ENCODE measurements around the gene KIF3A.

KIF3A gene

DNA sequence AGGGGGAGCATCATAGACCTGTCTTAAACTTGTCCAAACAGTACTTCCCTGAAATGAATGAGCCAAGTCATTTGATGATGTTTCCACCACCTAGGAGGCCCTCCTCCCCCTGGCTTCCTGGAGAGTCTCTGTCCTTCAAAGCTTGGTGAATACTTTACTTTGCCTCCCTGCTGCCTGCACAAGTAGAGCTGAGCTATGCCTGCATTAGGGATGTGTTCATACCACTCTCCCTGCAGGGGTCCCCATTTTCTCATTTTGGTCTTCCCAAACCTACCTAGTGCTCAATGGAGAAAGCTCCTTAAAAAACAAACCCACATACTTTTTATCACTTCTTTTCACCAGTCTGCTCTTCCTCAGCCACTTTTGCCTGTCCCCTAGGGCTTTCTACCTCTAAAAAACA lies 17.6 kb upstream of the KIF3A start:
- H3K4me3 ChIP-seq (replicated peaks; ENCODE audit: low read depth, low read length): no peak overlapping the region
- TF ChIP-seq, protein P1, sequence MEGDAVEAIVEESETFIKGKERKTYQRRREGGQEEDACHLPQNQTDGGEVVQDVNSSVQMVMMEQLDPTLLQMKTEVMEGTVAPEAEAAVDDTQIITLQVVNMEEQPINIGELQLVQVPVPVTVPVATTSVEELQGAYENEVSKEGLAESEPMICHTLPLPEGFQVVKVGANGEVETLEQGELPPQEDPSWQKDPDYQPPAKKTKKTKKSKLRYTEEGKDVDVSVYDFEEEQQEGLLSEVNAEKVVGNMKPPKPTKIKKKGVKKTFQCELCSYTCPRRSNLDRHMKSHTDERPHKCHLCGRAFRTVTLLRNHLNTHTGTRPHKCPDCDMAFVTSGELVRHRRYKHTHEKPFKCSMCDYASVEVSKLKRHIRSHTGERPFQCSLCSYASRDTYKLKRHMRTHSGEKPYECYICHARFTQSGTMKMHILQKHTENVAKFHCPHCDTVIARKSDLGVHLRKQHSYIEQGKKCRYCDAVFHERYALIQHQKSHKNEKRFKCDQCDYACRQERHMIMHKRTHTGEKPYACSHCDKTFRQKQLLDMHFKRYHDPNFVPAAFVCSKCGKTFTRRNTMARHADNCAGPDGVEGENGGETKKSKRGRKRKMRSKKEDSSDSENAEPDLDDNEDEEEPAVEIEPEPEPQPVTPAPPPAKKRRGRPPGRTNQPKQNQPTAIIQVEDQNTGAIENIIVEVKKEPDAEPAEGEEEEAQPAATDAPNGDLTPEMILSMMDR (IDR thresholded peaks at IDR 0.05; ENCODE audit: low read depth, low read length, missing control alignments): peak; percentile 14
- no peak for DNase-seq (ENCODE audit: extremely low read depth, low read depth)

DNA sequence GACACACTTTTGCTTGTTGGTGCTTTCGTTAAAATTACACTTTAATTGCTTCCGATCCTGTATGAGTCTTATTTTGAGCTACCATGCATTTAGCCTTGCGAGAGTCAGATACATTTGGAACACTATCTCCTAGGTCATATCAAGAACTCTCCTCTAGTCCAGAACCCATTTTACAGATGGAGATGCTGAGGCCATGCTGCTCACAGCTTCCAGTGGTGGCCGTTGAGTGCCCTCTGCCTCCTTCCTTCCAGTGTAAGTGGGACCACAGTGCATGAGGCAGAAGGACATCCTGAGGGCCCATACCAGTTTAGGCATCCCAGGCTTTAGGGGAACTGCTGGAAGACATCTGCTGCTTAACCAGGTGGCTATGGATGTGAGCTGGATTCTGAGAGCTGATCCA lies 16.8 kb upstream of the KIF3A start:
- no peak for DNase-seq (ENCODE audit: extremely low read depth, low read depth)
- TF ChIP-seq, protein P1 (IDR thresholded peaks at IDR 0.05; ENCODE audit: low read depth, low read length, missing control alignments): no peak
- H3K4me3 ChIP-seq (replicated peaks; ENCODE audit: low read depth, low read length): no peak overlapping the region

DNA sequence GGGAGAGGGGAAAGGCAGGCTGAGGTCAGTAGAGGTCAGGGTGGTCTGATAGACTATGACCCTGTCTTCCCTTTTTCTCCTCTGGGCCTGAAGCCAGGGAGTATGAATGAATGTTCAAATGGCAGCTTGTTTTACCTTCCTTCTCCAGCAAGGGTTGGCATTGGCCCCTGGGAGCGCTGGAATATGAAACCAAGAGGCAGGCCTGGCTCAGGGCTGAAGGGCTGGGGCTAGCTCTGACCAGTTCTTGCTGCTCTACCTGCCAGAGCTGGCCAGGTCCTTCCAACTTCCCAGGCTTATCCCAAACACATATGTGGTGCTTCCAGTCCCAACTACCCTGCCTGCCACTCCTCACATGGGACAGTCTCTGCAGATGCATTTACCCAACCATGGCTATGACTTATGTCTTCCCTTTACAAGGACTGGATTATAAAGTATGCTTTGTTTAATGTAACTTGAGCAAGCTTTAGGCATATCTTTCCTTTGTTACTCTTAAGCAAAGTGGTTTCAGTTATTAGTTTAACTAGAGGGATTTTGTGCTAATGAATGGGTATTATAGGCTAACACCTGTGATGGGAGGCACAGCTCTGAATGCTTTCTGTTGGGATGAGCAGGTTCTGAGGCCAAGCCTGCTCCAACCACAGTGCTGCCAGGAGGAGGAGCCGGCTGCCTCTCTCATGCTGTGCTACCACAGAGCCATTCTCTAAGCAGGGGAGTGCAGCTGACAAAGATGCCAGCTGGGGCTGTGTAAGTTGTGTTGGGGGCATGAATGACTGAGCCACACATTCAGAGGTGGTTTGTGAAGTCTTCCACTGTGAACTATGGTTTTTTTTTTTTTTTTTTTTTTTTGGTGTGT lies 16.0 kb upstream of the KIF3A start:
- DNase-seq (ENCODE audit: extremely low read depth, low read depth): no peak
- TF ChIP-seq, protein P1 (IDR thresholded peaks at IDR 0.05; ENCODE audit: low read depth, low read length, missing control alignments): no peak
- H3K4me3 ChIP-seq (replicated peaks; ENCODE audit: low read depth, low read length): no peak overlapping the region

DNA sequence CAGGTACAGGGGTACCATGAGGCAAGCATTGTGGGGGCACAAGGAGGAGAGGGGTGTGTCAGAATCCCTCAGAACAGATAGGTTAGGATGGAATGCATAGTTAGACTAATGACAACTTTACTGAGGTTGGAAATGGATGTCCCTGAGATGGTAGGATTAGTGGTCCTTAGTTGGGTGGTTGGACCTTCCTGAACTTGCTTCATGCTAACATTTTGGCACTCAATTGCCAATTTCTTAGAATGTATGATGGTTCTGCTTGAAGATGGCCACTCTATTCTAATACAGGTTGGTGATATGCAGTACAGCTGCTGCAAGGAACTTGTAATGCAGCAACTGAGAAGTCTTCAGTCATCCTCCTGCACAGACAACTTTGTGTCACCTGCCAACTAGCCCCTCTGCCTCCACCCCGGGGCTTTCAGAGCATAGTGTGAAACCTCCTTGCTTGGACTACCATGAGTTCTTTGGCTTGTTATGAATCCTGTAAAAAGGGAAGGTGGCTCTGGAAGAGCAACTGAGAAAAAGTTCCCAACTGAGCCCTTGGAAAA lies 15.3 kb upstream of the KIF3A start:
- DNase-seq (ENCODE audit: extremely low read depth, low read depth): no peak
- no peak overlapping the region for H3K4me3 ChIP-seq (replicated peaks; ENCODE audit: low read depth, low read length)
- TF ChIP-seq, protein P1 (IDR thresholded peaks at IDR 0.05; ENCODE audit: low read depth, low read length, missing control alignments): no peak

DNA sequence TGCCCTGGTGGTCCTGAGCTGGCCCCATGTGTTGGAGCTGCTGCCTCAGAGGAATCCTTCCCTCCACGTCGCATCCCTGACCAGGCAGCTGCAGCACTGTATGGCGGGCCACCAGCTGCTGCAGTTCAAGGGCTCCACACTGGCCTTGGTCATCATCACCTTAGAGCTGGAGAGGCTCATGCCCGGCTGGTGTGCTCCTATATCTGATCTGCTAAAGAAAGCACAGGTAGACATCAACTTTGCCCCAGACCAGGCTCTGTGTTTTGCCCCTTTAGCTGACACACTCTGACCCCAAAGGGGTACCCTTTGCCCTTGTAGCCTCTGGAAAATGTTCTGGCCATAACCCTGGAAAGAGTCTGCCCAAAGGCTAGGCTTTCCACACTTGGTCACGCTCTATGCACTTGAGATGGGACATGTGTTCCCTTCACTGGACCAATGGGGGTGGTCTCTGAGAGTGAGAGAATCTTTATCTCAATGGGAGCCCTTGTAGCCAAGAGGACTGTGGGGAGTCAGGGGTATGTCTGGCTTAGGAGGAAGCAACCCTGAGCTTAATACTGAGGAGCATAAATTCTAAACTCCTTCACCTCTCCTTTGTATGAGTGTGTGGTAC lies 14.7 kb upstream of the KIF3A start:
- H3K4me3 ChIP-seq (replicated peaks; ENCODE audit: low read depth, low read length): no peak overlapping the region
- TF ChIP-seq, protein P1 (IDR thresholded peaks at IDR 0.05; ENCODE audit: low read depth, low read length, missing control alignments): no peak

DNA sequence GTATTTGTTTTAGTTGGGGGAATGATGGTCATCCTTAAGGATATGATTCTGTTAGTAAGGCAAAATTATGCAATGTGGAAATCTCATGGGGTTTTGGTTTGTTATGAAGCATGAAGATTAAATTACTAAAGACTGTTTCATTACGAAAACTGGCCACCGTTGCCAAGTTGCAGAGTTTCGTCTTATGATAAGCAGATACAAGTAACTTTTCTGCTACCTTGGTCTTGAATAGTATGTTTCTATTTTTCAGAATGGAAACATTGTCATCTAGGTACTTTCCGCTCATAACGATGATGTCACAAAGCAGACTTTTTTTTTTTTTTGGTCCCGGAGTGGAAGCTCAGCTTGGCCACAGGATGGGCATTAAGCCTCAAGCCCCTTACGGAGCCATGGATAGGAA lies 14.1 kb upstream of the KIF3A start:
- no peak for DNase-seq (ENCODE audit: extremely low read depth, low read depth)
- H3K4me3 ChIP-seq (replicated peaks; ENCODE audit: low read depth, low read length): no peak overlapping the region
- TF ChIP-seq, protein P1 (IDR thresholded peaks at IDR 0.05; ENCODE audit: low read depth, low read length, missing control alignments): no peak

More for the DNA sequence above, 14.7 kb upstream of the KIF3A start:
- DNase-seq (ENCODE audit: extremely low read depth, low read depth): no peak
